HG03066 (cell line): ENCODE measurements around the gene SLC4A1.

Experiments
- ATAC-seq: cut with Tn5 transposase; IDR thresholded peaks from one replicate; pipeline ENCODE4 v1.9.1; 2021; ENCODE audit warnings: low read depth; ENCODE audit not compliant: unreplicated experiment

SLC4A1 gene

DNA sequence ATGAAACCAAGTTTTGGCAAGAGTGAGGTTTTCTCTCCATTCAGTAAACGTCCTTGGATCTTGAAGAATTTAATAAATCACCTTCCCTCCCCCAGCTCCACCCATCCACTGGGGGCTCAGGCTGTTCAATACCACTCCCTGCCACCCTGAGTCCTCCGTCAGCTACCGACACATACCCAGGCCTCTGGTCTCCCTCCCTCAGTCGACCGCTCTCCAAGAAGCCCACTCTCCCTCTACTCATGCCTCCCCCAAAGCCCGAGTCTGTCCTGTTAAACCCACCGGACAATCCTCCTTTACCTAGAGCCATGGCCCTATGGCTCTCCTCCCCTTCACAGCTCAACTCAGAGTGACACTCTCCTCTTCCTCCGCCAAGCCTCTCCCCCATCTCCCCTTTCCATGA lies 19.7 kb upstream of the SLC4A1 start:
- ATAC-seq: no peak

DNA sequence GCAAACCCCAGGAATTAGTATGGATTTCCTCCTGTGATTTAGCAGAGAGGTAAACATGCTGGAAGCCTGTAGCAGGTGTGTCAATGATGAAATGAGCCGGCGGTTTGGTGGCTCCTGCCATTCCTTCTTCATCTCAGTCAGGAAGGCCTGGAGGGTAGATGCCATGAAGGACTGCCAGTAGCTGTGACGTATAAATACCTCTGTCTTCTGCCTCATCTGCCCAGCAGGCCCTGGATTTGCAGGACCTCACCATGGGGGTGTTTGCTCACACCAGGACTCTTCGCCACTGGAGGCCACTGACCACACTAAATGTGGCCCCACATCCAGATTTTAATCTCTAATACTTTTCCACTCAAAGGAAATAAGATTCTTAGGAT lies 16.1 kb upstream of the SLC4A1 start:
- ATAC-seq: no peak

DNA sequence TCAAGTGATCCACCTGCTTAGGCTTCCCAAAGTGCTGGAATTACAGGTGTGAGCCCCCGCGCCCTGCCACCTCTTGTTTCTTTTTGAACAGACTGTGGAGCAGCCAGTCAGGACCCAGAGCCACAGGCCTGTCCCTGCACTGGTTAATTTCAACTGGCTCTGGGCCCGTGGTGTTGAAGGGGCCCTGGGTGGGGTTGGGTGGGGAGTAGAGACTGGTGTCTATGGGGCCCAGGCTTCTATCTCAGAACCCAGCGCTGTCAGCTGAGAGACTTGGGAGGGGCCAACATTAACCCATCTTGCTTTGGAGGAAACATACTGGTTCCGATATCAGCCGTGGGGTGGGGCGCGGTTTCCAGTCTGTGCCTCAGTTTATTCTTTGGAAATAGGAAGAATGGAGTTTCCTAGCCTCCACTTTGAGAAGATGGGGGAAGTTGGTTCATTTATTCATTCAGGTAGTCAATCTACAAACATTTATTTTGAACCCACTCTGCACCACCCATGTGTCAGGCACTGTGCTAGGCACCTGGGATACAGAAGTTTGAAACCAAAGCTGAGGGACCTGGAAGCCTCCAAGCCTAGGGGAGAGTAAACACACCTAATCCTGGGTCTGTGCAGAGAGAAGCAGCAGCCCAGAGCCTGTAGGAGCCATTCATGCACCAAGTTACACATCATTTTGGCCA lies 15.5 kb upstream of the SLC4A1 start:
- ATAC-seq: no peak

GRCh38 chr17:44282264-44282663 lies 14.3 kb upstream of the SLC4A1 start:
- ATAC-seq: no peak

- no peak for ATAC-seq
Observed at GRCh38 chr17:44281570-44281969, 13.6 kb upstream of the SLC4A1 start.

DNA sequence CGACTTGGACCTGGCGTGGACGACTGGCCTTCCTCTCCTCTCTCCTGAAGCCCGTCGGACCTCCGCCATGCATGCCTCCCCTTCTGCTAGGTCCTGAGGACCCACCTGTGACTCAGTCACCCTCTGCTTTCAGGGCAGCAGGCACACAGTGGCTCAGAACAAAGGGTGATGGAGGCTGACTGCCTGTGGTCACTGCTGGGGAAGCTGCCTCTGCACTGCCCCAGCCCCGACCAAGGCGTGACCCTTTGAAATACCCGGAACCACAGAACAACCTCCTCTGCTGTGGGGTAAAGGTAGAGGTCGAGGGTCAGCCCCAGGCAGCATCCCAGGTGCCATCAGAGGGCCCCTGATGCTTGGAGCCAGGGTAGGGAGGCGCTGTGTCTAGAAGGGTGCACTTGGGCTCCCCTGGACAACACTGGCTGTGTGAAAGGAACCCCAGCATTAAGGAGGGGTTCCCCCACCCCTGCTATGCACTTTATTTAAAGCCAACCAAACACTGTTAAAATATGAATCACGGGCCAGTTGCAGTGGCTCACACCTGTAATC lies 12.5 kb upstream of the SLC4A1 start:
- no peak for ATAC-seq

DNA sequence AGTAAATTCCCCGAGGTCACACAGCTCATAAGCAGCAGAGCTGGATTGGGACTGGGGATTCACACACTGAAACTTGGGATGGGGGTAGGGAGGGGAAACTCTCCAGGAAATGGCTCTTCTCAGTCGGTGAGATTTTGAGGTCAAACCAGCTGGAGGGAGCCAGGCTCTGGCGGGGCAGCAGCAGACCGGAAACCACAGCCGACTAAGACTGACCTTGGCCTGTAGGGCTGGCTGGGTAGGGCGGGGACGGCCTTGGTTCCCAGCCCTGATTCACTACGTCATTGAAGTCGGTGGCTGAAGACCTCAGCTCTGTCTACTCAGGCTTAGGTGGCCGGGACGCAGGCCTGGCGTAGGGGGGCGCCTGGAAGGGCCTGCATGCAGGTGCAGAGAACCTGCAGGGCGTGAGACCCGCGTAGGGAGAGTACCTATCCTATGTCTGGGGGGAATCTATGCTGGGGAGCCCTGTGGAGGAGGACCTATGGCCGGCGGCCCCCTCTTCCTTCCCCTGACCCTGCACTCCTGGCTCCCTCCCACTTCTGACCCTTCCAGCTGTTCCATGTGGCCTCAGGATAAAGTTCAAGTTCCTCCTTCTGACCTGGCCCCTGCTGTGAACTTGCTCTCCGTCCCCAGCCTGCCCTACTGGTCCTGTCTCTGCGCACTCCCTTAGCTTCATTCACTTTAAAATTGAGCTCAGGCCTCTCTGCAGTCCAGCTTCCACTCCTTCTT lies 11.9 kb upstream of the SLC4A1 start:
- ATAC-seq: peak; percentile 92

GRCh38 chr17:44279346-44279665 lies 11.4 kb upstream of the SLC4A1 start:
- ATAC-seq: no peak

GRCh38 chr17:44277976-44278375 lies 10.0 kb upstream of the SLC4A1 start:
- no peak for ATAC-seq

GRCh38 chr17:44273607-44274006 lies 5.7 kb upstream of the SLC4A1 start:
- ATAC-seq: no peak

DNA sequence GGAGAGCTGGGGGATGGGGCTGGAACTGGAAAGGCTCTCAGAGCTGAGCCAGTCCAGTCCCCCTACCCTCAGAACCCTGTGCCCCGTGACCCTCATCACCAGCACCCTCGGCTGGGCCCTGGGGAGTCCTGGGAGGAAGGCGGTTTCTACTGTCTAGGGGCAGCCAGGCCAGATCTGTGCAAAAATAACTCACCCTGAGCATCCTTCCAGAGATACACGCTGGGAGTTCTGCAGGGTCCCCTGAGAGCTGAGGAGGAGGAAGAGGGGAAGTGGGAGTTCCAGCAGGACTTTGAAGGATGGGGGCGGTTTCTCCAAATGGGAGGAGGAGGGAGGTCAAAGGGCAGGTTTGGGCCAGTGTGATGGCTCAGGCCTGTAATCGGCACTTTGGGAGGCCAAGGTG lies 5.0 kb upstream of the SLC4A1 start:
- ATAC-seq: no peak

DNA sequence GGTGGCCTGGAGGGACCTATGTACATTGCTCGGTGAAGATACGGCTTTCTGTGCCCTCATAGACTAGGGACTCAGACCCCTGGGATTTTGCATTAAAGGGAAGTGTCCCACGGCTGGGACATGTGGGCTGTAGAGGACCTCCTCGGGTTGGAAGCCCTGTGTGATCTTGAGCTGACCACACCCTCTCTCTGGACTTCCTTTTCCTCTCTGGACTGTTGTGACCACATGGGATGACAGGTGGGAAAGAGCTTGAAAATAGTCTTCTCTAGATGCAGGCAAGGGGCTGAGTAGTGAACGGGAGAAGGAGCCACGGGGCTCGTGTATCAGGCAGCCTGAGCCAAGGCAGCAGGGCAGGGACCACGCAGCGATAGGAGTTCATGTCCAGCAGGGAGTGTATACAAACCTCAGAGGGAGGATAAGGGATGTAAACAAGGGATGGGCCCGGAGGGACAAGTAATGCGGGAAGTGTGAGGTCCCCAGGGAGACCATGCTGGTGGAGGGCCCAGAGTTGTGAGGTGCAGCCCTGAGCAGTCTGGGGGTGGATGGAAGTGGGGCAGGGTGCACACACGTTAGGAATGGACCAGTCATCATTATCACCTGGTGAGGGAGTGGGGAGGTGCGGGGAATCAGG lies 4.5 kb upstream of the SLC4A1 start:
- no peak for ATAC-seq

DNA sequence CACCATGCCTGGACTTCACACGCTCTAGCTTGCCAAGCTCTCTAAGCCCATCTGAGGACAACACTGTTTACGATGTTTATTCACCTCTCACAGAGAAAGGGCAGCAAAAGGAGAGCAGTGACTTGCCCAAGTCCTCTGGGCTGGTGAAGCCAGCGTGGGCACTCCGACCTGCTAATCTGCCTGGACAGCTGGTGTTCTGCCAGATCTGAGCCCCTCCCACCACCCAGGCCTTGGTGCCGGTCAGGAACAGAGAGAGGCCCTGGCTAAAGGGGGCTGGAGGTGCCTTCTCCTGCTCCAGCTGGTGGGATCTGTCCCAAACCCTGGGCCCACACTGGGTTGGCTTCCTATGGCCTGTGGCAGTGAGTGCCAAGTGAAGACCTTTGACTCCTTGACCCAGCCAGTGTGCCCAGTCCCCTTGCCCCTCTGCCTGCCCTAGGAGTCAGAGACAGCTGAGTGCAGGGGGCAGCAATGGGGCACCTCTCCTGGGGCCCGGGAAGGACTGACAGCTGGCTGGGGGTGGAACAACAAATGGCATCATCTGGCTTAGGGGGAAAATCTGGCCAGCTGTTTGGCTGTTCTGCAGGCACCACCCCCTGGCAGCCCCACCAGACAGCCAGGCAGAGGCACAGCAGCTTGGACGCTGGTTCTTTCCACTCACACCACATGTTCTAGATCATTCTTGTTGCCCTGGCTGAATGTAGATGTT lies 1.8 kb upstream of the SLC4A1 start:
- ATAC-seq: no peak

DNA sequence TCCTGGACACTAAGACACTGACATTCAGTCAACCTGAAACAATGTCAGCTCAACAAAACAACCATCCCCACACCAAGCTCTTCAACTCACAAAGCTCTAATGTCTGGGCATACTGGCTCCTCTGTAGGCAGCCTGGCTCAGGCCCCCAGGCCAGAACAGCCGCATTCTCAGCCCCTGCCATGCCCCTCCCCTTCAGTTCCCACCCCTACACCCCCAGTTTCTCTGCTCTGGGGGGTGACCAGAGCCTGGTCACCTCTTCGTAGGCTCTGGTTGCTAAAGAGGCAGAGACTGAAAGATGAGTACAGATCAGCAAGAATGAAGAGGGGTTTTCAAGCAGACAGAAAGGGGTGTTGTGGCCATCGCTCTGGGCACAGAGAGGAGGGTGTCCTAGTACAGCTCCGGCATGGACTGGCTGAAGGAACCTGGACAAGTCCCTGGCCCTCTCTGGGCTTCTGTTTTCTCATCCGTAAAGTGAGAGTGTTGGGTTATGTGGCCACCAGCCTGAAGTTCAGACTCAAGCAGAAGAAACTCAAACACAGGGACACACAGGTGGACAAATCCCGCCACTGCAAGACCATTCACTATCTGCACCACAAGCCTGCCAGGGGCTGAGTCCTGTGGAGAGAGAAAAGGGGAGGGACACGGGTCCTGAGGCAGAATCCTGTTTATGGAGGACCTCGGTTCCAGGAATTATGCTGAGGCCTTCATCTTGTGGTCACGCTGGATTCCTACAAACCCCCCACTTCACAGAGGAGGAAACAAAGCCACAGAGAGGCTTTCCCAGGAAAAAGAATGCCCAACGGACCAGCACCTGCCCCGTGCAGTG lies 987 bp upstream of the SLC4A1 start:
- no peak for ATAC-seq

DNA sequence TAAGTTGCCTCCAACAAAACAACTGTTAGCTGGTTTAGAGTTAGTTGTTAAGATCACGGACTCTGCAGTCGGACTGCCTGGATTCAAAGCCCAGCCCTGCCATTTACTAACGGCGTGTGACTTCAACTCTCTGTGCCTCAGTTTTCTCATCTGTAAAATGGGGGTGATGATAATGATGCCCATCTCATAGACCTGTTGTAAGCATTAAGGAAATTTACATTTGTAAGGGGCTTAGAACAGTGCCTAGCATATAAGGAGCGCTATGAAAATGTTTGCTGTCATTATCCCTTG lies 825 bp downstream of the SLC4A1 start:
- ATAC-seq: no peak

DNA sequence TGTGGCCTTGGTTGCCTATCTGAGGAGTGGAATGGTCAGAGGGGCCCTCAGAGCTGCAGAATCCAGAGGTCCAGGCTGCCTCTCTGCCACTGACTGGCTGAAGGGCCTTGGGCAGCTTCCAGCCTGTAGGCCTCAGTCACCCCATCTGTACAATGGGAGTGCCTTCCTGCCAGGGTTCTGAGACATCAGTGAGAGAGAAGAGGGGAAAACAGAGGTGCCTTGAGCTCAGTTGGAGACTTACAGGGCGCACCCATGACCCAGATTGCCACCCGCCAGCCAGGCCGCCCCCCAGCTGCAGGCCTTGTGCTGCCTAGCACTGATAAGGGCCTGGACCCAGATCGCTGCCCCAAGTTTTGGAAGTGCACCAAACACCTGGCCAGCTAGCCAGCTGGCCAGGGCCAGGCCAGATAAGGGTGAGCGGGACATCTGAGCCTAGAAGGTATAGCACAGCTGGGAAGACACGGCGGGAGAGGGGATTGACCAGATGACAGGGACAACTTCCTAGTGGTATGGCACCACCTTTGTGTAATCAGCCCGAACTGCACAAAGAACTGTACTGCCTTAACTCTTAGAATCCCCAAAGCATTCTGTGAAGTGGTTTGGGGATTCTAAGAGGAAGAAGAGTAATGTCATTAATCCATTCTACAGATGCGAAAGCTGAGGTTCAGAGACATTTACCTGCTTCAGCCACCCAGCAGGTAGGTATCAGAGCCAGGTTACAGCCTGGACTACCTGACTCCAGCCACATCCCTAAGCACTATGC lies 1.4 kb downstream of the SLC4A1 start:
- ATAC-seq: no peak

DNA sequence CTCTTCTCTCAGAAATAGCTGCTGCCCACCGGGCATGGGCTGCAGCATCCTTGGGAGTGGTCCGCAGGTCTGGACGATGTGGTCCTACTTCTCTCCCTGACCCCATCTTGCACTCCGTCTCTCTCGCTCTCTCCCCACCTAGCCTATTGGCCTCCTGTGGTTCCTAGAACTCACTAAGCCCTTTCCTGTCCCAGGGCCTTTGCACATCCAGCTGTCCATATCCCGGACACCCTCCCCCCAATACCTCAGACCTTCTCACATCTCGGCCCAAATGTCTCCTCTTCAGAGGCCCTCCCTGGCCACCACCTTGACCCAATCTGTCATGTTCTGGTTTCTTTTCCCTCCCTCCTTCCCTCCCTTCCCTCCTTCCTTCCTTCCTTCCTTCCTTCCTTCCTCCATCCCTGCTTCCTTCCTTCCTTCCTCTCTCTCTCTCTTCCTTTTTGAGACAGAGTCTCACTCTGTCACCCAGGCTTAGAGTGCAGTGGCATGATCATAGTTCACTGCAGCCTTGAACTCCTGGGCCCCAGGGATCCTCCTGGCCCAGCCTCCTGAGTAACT lies 4.5 kb downstream of the SLC4A1 start:
- no peak for ATAC-seq

DNA sequence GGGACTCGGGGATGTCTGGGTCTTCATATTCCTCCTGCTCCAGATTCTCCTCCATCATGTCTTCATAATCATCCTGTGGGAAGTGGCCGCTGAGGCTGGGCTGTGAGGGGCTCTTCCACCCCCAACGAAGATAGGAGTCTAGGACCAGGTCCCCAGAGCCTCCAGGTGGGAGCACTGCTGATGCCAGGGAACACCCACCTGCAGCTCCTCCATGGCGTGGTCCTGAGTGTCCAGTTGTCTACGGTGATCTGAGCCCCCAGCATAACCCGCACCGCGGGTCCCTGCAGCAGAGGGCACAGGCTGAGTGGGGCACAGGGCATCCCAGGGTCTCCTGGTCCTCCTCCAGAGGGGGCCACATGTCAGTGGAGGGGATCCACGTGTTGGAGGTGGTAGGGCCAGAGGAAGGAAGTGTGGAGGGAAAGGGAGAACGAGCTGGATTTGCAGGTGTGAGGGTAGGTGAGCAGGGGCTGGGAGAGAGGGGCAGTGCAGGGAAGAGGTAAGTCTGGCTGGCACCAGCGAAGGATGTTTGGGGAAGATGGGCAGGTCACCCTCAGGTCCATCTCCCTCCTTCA lies 5.2 kb downstream of the SLC4A1 start:
- no peak for ATAC-seq

DNA sequence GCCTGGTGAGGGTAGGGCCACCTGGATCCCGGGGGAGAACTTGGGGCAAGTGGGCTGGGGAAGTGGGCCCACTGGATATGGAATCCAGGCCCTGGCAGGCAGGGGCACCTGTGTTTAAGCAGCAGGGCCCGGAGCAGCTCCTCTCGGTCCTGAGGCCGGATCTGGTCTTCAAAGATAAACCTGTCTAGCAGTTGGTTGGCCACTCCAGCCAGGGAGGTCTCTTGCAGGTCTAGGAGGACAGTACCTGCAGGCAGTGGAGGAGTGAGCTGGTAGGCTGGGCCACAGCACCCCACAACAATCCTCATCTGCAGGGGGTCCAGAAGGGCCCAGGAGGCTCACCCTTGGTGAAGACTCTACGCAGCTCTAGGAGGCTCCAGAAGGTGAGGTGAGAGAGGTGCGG lies 7.6 kb downstream of the SLC4A1 start:
- ATAC-seq: no peak
